GM18508 (cell line): ENCODE measurements around the gene TSPYL6.
"Not testable (repeated sequence)": the region's sequence is repeated elsewhere in the genome, so short reads cannot be mapped to it uniquely, and the experiment has no call there.

Source experiments
- ATAC-seq: cut with Tn5 transposase; IDR thresholded peaks from one replicate; pipeline ENCODE4 v1.9.1; 2021; ENCODE audit warnings: moderate number of reproducible peaks; ENCODE audit not compliant: insufficient read depth, unreplicated experiment

The TSPYL6 gene

GRCh38 chr2:54256091-54256694, at the start of gene TSPYL6:
Gene TSPYL6, minus strand, starts transcription at chr2:54256229. Its CDS starts 78 bp downstream, at chr2:54256151.
- no peak for ATAC-seq

GRCh38 chr2:54303631-54304030, 47.6 kb upstream of the TSPYL6 start:
- no peak for ATAC-seq

- ATAC-seq: no peak
Observed at GRCh38 chr2:54298514-54298913, 42.5 kb upstream of the TSPYL6 start.

- no peak for ATAC-seq
Observed at GRCh38 chr2:54295911-54296310, 39.9 kb upstream of the TSPYL6 start.

- not testable (repeated sequence) for ATAC-seq
Observed at GRCh38 chr2:54294665-54295064, 38.6 kb upstream of the TSPYL6 start.

GRCh38 chr2:54290356-54291025, 34.5 kb upstream of the TSPYL6 start:
- ATAC-seq: no peak

- ATAC-seq: no peak
Observed at GRCh38 chr2:54289917-54290316, 33.9 kb upstream of the TSPYL6 start.

GRCh38 chr2:54287532-54287931, 31.5 kb upstream of the TSPYL6 start:
- no peak for ATAC-seq

- ATAC-seq: no peak
Observed at GRCh38 chr2:54285451-54285850, 29.4 kb upstream of the TSPYL6 start.

GRCh38 chr2:54284826-54285225, 28.8 kb upstream of the TSPYL6 start:
- no peak for ATAC-seq

GRCh38 chr2:54279385-54279784, 23.4 kb upstream of the TSPYL6 start:
- ATAC-seq: no peak

GRCh38 chr2:54275541-54275940, 19.5 kb upstream of the TSPYL6 start:
- ATAC-seq: no peak

GRCh38 chr2:54274781-54275242, 18.8 kb upstream of the TSPYL6 start:
- ATAC-seq: no peak

GRCh38 chr2:54271843-54272627, 16.0 kb upstream of the TSPYL6 start:
- ATAC-seq: no peak

GRCh38 chr2:54271189-54271588, 15.2 kb upstream of the TSPYL6 start:
- no peak for ATAC-seq

GRCh38 chr2:54267577-54267976, 11.5 kb upstream of the TSPYL6 start:
- ATAC-seq: no peak

- ATAC-seq: not testable (repeated sequence)
Observed at GRCh38 chr2:54265081-54265480, 9.1 kb upstream of the TSPYL6 start.

- ATAC-seq: no peak
Observed at GRCh38 chr2:54262015-54262765, 6.2 kb upstream of the TSPYL6 start.

GRCh38 chr2:54261537-54261936, 5.5 kb upstream of the TSPYL6 start:
- ATAC-seq: no peak

GRCh38 chr2:54260241-54260595, 4.2 kb upstream of the TSPYL6 start:
- ATAC-seq: no peak
